Fibroblast of the conjunctiva (primary cell): ENCODE results near the gene SCN5A.

Source experiments
- DNase-seq: peaks from one replicate; pipeline ENCODE4 v3.0.0-alpha.2; 2010; ENCODE audit warnings: low read depth

The SCN5A gene

GRCh38 chr3:38560996-38561717 is 88.3 kb downstream of the SCN5A start:
- no peak for DNase-seq

- DNase-seq: no peak
Observed at GRCh38 chr3:38560284-38560683, 89.2 kb downstream of the SCN5A start.

GRCh38 chr3:38558864-38559263 is 90.6 kb downstream of the SCN5A start:
- DNase-seq: no peak

- no peak for DNase-seq
Observed at GRCh38 chr3:38556640-38557358, 92.7 kb downstream of the SCN5A start.

- no peak for DNase-seq
Observed at GRCh38 chr3:38555926-38556325, 93.6 kb downstream of the SCN5A start.

GRCh38 chr3:38555149-38555840 is 94.2 kb downstream of the SCN5A start:
- no peak for DNase-seq

GRCh38 chr3:38554127-38554827 is 95.2 kb downstream of the SCN5A start:
- DNase-seq: no peak

GRCh38 chr3:38553071-38553470 is 96.4 kb downstream of the SCN5A start:
- no peak for DNase-seq

- DNase-seq: no peak
Observed at GRCh38 chr3:38552364-38552763, 97.1 kb downstream of the SCN5A start.

GRCh38 chr3:38551026-38551832 is 98.3 kb downstream of the SCN5A start:
- no peak for DNase-seq

- no peak for DNase-seq
Observed at GRCh38 chr3:38549957-38550840, 99.3 kb downstream of the SCN5A start.

GRCh38 chr3:38549486-38549885 is 100.0 kb downstream of the SCN5A start:
- no peak for DNase-seq

GRCh38 chr3:38549082-38549481 is 100.4 kb downstream of the SCN5A start:
- DNase-seq: no peak

- DNase-seq: no peak
Observed at GRCh38 chr3:38548154-38548931, 101.1 kb downstream of the SCN5A start.

GRCh38 chr3:38545983-38546382 is 103.5 kb downstream of the SCN5A start:
- no peak for DNase-seq

- no peak for DNase-seq
Observed at GRCh38 chr3:38545550-38545949, 103.9 kb downstream of the SCN5A start.

GRCh38 chr3:38544926-38545325 is 104.6 kb downstream of the SCN5A start:
- no peak for DNase-seq

GRCh38 chr3:38543586-38543985 is 105.9 kb downstream of the SCN5A start:
- DNase-seq: no peak

- no peak for DNase-seq
Observed at GRCh38 chr3:38542401-38543298, 106.8 kb downstream of the SCN5A start.
